Activated CD4-positive, alpha-beta T cell treated with anti-CD3 and anti-CD28 coated beads, Interleukin-2, Interleukin-4, amounts not matched to agents 100 ng/mL and 50 ng/mL, durations not matched to agents 16 hours and 8 hours (primary cell): ENCODE measurements around the gene MUC5AC.
"Not testable (repeated sequence)": the region's sequence is repeated elsewhere in the genome, so short reads cannot be mapped to it uniquely, and the experiment has no call there.

Experiments used
- DNase-seq: peaks from one replicate; pipeline ENCODE4 v3.0.0-alpha.2; 2020; ENCODE audit warnings: low spot score

MUC5AC gene

GRCh38 chr11:1208394-1209261, 50.9 kb downstream of the MUC5AC start:
- DNase-seq: no peak

GRCh38 chr11:1209371-1210057, 51.8 kb downstream of the MUC5AC start:
- DNase-seq: no peak

GRCh38 chr11:1211838-1212237, 54.1 kb downstream of the MUC5AC start:
- DNase-seq: no peak

- not testable (repeated sequence) for DNase-seq
Measured at GRCh38 chr11:1215826-1216225, 58.1 kb downstream of the MUC5AC start.

- no peak for DNase-seq
Measured at GRCh38 chr11:1217151-1217550, 59.4 kb downstream of the MUC5AC start.

GRCh38 chr11:1218256-1218787, 60.6 kb downstream of the MUC5AC start:
- no peak for DNase-seq

GRCh38 chr11:1218788-1219445, 61.2 kb downstream of the MUC5AC start:
- no peak for DNase-seq

- no peak for DNase-seq
Measured at GRCh38 chr11:1219446-1219833, 61.7 kb downstream of the MUC5AC start.

GRCh38 chr11:1219834-1220815, 62.4 kb downstream of the MUC5AC start:
- DNase-seq: no peak

- no peak for DNase-seq
Measured at GRCh38 chr11:1220941-1221721, 63.4 kb downstream of the MUC5AC start.

GRCh38 chr11:1221848-1222311, 64.1 kb downstream of the MUC5AC start:
- no peak for DNase-seq

- no peak for DNase-seq
Measured at GRCh38 chr11:1222491-1223345, 65.0 kb downstream of the MUC5AC start, which contains the start of gene MUC5B. Gene MUC5B (plus strand): TSS chr11:1223066. CDS start chr11:1223124, 58 bp downstream.

GRCh38 chr11:1223346-1224110, 65.8 kb downstream of the MUC5AC start:
- no peak for DNase-seq

GRCh38 chr11:1224111-1224490, 66.3 kb downstream of the MUC5AC start:
- no peak for DNase-seq

- DNase-seq: no peak
Measured at GRCh38 chr11:1224491-1225385, 67.0 kb downstream of the MUC5AC start.

- no peak for DNase-seq
Measured at GRCh38 chr11:1225386-1226225, 67.9 kb downstream of the MUC5AC start.
